Astrocyte (in vitro differentiated cells and primary cell): ENCODE measurements around the gene DLGAP4.

Experiments
- EZH2 ChIP-seq: IDR thresholded peaks from 2 replicates; pipeline ENCODE4 v1.6.1; 2012; ENCODE audit warnings: mild to moderate bottlenecking, low read length, inconsistent platforms; ENCODE audit not compliant: insufficient read depth
- TF ChIP-seq, protein P1 (sequence below): IDR thresholded peaks from 2 replicates; pipeline ENCODE4 v1.5.1; 2011; ENCODE audit warnings: low read depth, mild to moderate bottlenecking, inconsistent platforms, low read length, moderate library complexity; ENCODE audit not compliant: insufficient read depth

DNA sequence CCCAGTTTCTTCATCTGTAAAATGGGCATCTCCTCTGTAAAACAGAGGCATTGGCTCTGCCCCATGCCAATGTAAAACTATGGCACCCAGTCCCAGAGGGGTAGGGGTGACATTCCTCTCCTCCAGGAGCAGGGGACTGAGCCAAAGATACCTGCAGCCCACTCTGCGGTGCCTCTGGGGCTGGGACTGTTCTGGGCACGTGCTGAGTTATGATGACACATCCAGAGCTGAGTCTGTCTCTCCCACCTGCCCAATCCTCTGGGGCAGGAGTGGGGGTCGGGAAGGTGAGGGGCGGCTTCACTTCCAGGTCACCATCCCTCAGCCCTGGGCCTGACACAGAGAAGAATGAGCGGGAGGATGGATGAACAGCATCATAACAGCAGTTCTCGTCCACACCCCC, 40.0 kb upstream of the DLGAP4 start:
- TF ChIP-seq, protein P1, sequence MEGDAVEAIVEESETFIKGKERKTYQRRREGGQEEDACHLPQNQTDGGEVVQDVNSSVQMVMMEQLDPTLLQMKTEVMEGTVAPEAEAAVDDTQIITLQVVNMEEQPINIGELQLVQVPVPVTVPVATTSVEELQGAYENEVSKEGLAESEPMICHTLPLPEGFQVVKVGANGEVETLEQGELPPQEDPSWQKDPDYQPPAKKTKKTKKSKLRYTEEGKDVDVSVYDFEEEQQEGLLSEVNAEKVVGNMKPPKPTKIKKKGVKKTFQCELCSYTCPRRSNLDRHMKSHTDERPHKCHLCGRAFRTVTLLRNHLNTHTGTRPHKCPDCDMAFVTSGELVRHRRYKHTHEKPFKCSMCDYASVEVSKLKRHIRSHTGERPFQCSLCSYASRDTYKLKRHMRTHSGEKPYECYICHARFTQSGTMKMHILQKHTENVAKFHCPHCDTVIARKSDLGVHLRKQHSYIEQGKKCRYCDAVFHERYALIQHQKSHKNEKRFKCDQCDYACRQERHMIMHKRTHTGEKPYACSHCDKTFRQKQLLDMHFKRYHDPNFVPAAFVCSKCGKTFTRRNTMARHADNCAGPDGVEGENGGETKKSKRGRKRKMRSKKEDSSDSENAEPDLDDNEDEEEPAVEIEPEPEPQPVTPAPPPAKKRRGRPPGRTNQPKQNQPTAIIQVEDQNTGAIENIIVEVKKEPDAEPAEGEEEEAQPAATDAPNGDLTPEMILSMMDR = no peak
- no peak for TF ChIP-seq EZH2
